Testis (tissue), 3 donors: ENCODE measurements around the gene PIK3CD. TPM values are rescaled to one million over a fixed set of nuclear protein-coding genes. Genes with fewer than 3 reads are reported as not detected.

Experiments
- DNase-seq: peaks from one replicate; pipeline ENCODE4 v3.0.0-alpha.2; 2019
- H3K27ac ChIP-seq, 2 donors: fragments of 200-600 bp; sonication (generic); one replicate each; pipeline ENCODE4 v1.5.1; 2019
- H3K27me3 ChIP-seq: fragments of 200-600 bp; sonication (generic); one replicate; pipeline ENCODE4 v1.5.1; 2019
- H3K36me3 ChIP-seq: fragments of 200-600 bp; sonication (generic); one replicate; pipeline ENCODE4 v1.5.1; 2017; ENCODE audit warnings: low read depth; ENCODE audit errors: missing control alignments
- H3K4me1 ChIP-seq: fragments of 200-600 bp; sonication (generic); one replicate; pipeline ENCODE4 v1.5.1; 2019
- H3K4me3 ChIP-seq, 2 donors: fragments of 200-600 bp; sonication (generic); one replicate each; pipeline ENCODE4 v1.5.1; 2017 to 2019
- H3K9me3 ChIP-seq: fragments of 200-600 bp; sonication (generic); one replicate; pipeline ENCODE4 v1.5.1; 2017
- POLR2A ChIP-seq: fragments of 450-650 bp; IDR thresholded peaks from one replicate; pipeline ENCODE4 v1.6.1; 2017; ENCODE audit warnings: antibody characterized with exemption, mild to moderate bottlenecking, moderate library complexity
- WGBS, 2 donors: methylation state at CpG; one replicate each; pipeline ENCODE4 v1.1.5; 2018; 5-methylcytosine and 5-hydroxymethylcytosine counted together
- intact Hi-C: fragments of 100-400 bp; cut with DNase I; formaldehyde crosslinking; loops from one replicate; pipeline ENCODE4 v1.15.1; 2023; ENCODE audit warnings: low total_unique reads
- polyA plus RNA-seq: library from polyadenylated mRNA; stranded (reverse); fragments of 350-450 nt; fragmentation: Illumina TruSeq; extraction: RNeasy Lipid Tissue Mini Kit (QIAGEN cat#74804); gene quantifications from one replicate; pipeline ENCODE4 v1.2.3, GENCODE V29; 2014; ENCODE audit warnings: low read depth, low replicate concordance; ENCODE audit not compliant: insufficient read depth
- total RNA-seq, 2 donors: library from RNA; depleted of rRNA; stranded (reverse); fragments of >200 nt; gene quantifications; one replicate each; pipeline ENCODE4 v1.2.3, GENCODE V29; 2016
- TF ChIP-seq, protein P1 (sequence below), 3 experiments: fragments of 450-650 bp in 2 of 3; fragments of 200-600 bp in 1 of 3; sonication (generic) in 1 of 3; IDR thresholded peaks; one replicate each; pipeline ENCODE4 v1.5.1; 2016 to 2019; ENCODE audit warnings: antibody characterized with exemption in 3 of 3, mild to moderate bottlenecking in 2 of 3, moderate library complexity in 1 of 3

PIK3CD gene
- total and polyA plus RNA-seq, 3 donors from 2014 or later = 11.7 to 17.2 (median 12.4) TPM

DNA sequence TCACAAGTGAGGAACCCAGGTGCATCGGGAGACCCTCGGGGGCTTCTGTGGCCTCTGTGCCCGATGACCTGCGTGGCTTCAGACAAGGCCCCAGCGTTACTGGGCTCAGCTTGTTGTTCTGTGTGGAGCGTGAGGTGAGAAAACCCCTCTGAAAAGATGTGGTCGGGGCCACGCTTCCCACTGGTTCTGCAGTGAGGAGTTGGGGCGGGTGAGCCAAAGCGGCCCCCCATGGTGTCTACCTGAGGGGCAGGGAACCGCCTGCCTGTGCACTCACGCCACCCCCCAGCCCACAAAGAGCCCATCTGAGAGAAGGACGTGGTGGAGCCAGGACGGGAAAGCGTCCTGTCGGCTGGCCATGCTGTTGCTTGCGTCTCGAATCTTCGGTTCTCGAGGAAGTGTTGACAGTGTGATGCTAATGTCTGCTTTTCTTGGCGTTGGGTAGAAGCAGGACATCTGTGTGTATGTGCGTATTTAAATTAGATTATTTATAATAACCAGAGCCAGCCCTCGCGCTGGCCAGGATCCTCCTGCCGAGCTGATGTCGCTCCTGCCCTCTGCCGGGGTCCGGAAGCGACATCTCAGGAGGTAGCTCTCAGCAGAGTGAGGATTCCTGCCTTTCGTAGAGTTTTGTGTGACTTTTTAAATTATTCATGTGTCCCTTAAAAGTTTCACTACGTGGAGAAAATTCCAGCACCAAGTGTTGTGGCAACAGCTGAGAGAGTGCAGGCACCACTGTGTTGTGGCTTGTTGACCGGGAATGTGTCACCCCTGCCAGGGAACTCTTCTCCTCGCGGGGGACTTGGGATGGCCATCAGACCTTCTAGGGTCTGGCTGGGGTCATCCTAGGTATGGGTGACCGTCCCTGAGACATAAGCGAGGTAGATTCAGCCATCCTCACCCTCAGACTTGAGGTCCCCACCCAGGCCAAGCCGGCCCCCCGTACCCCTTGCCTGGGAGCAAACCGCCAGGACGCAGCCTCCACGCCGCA is 47.5 kb upstream of the PIK3CD start:
- intact Hi-C loops = no loop called here
- no peaks in the 10 kb centered on the region for H3K36me3 ChIP-seq
- no peak for TF ChIP-seq POLR2A
- TF ChIP-seq, protein P1, sequence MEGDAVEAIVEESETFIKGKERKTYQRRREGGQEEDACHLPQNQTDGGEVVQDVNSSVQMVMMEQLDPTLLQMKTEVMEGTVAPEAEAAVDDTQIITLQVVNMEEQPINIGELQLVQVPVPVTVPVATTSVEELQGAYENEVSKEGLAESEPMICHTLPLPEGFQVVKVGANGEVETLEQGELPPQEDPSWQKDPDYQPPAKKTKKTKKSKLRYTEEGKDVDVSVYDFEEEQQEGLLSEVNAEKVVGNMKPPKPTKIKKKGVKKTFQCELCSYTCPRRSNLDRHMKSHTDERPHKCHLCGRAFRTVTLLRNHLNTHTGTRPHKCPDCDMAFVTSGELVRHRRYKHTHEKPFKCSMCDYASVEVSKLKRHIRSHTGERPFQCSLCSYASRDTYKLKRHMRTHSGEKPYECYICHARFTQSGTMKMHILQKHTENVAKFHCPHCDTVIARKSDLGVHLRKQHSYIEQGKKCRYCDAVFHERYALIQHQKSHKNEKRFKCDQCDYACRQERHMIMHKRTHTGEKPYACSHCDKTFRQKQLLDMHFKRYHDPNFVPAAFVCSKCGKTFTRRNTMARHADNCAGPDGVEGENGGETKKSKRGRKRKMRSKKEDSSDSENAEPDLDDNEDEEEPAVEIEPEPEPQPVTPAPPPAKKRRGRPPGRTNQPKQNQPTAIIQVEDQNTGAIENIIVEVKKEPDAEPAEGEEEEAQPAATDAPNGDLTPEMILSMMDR (IDR thresholded peaks at IDR 0.05) = no peak
- DNase-seq = no peak
- WGBS, 2 donors = 92 to 95% methylated on average over 39 to 41 of the region's 42 CpGs
- H3K9me3 ChIP-seq = no peaks in the 10 kb centered on the region
- H3K4me3 ChIP-seq = no peak overlapping the region
- H3K4me1 ChIP-seq = no peaks in the 10 kb centered on the region
- no peak overlapping the region for H3K27ac ChIP-seq
- no peaks in the 10 kb centered on the region for H3K27me3 ChIP-seq

DNA sequence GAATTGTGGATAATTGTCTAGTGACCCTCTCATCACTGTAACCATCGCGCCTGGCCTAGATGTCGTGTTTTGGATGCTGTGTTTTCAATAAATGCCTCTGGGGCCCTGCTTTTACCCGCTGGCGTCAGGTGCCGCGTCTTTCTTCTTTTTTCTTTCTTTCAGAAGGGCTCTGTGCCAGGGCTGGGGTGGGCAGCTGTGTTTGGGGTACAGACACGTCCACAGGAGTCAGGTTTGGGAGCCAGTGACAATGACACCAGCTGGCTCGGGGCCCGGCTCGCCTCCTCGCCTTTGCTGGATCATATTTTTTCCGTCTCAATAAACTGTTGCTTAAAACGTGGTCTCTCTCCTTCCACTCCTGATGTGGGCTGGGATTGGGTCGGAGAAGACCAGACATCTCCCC is 46.7 kb upstream of the PIK3CD start:
- H3K4me3 ChIP-seq = no peak overlapping the region
- no peak for DNase-seq
- WGBS, 2 donors = 88 to 92% methylated on average over 15 of the region's 15 CpGs
- no peaks in the 10 kb centered on the region for H3K27me3 ChIP-seq
- TF ChIP-seq, protein P1 (IDR thresholded peaks at IDR 0.05) = no peak
- TF ChIP-seq POLR2A = no peak
- no peak overlapping the region for H3K27ac ChIP-seq
- H3K36me3 ChIP-seq = no peaks in the 10 kb centered on the region
- H3K4me1 ChIP-seq = no peaks in the 10 kb centered on the region
- intact Hi-C loops = no loop called here
- H3K9me3 ChIP-seq = no peaks in the 10 kb centered on the region

DNA sequence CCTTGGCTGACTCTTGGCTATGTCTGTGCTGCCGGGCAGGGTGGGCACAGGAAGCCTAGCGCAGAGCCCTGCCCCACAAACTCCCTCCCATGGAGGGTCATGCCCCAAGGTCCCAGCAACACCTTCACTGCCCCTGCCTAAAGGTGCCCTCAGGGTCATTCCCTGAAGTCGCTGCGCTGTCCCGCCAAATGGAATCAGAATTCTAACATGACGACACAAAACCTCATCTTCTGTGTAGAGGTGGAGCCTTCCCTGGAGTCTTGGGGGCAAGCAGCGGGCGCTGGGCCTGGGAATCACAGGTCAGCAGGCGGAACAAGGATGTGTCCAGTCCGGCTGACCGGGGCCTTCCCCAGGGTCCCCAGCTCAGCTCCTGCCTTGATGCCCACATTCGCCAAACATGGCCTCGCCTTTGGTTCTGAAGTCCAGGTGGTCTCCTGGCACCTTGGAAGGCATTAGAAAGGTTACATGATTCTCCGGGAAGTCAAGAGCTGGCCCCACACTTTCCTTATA is 45.5 kb upstream of the PIK3CD start:
- intact Hi-C loops = no loop called here
- Histone ChIP-seq H3K27ac (no peak overlapping the region), H3K4me1 (no peaks in the 10 kb centered on the region), H3K36me3 (no peaks in the 10 kb centered on the region), H3K4me3 (no peak overlapping the region), H3K9me3 (no peaks in the 10 kb centered on the region), H3K27me3 (no peaks in the 10 kb centered on the region)
- no peak for DNase-seq
- no peak for TF ChIP-seq POLR2A
- TF ChIP-seq, protein P1 (IDR thresholded peaks at IDR 0.05) = no peak
- WGBS, 2 donors = 95 to 96% methylated on average over 13 to 14 of the region's 14 CpGs

DNA sequence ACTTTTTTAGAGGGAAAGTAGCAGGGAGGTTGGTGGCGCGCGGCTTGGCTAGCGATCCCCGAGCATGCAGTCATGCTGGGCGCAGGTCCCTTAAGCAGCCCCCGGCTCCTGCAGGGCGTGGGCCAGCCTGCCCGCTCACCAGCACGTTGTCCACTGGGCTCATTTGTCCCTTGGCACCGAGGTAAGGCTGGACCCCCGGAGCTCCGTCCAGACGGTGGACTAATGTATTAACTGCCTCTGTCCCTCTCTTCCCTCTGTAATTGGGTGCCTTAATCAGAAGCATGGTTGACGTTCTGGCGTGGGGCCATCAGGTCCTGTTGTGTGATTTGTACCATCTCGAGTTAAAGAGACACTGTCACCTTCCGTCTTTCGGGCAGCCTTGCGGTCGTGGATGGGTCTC is 45.1 kb upstream of the PIK3CD start:
- H3K9me3 ChIP-seq = no peaks in the 10 kb centered on the region
- DNase-seq = peak; percentile 44
- no peak for TF ChIP-seq POLR2A
- TF ChIP-seq, protein P1 (IDR thresholded peaks at IDR 0.05) = no peak
- H3K27ac ChIP-seq = no peak overlapping the region
- no peaks in the 10 kb centered on the region for H3K27me3 ChIP-seq
- intact Hi-C loops = no loop called here
- no peak overlapping the region for H3K4me3 ChIP-seq
- H3K4me1 ChIP-seq = no peaks in the 10 kb centered on the region
- 73 to 87% methylated on average over 9 to 21 of the region's 21 CpGs for WGBS, 2 donors
- no peaks in the 10 kb centered on the region for H3K36me3 ChIP-seq
